ENCODE results near the gene DAP3.
"Not testable (repeated sequence)": the region's sequence is repeated elsewhere in the genome, so short reads cannot be mapped to it uniquely, and the experiment has no call there.

The DAP3 gene

GRCh38 chr1:155718524-155719115 is 29.7 kb downstream of the DAP3 start:
- DNase-seq (ENCODE audit: low spot score): peak; percentile 30

DNA sequence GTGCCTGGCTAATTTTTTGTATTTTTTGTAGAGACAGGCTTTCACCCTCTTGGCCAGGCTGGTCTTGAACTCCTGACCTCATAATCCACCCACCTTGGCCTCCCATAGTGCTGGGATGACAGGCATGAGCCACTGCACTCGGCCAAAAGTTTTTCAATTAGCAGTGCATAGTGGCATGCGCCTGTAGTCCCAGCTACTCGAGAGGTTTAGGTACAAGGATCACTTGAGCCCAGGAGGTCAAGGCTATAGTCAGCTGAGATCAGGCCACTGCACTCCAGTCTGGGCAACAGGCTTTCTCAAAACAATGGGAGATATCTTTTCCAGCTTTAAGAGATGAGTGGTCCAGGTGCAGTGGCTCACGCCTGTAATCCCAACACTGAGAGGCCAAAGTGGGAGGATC is 30.8 kb downstream of the DAP3 start:
- DNase-seq (ENCODE audit: low spot score): no peak

DNA sequence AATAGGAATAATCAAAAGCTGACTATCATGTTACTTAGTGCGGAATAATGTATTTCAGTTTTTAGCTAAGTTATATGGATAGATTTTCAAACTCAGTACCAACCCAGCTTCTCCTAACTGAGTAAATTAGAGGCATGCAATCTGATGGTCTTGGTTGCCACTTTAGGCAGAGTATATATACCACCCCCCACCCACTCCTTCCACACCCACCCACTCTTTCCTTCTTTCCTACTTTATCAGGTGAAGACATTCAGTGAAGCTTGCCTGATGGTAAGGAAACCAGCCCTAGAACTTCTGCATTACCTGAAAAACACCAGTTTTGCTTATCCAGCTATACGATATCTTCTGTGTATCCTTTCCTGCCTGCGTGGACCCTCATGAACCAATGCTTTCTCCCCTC is 36.3 kb downstream of the DAP3 start:
- DNase-seq (ENCODE audit: low spot score): no peak

GRCh38 chr1:155729031-155729898 is 40.4 kb downstream of the DAP3 start:
- DNase-seq (ENCODE audit: low spot score): peak; percentile 80

DNA sequence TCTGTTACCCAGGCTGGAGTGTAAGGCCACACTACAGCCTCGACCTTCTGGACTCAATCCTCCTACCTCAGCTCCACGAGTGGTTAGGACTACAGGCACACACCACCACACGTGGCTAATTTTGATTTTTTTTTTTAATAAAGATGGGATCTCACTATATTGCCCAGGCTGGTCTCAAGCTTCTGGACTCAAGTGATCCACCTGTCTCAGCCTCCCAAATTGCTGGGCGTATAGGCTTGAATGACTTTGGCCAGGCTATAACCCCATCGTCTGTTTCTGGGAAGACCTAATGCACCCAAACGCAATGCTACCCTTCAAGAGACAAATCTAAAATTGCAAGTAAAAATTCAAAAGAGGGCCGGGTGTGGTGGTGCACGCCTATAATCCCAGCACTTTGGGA is 52.1 kb downstream of the DAP3 start:
- DNase-seq (ENCODE audit: low spot score): no peak

DNA sequence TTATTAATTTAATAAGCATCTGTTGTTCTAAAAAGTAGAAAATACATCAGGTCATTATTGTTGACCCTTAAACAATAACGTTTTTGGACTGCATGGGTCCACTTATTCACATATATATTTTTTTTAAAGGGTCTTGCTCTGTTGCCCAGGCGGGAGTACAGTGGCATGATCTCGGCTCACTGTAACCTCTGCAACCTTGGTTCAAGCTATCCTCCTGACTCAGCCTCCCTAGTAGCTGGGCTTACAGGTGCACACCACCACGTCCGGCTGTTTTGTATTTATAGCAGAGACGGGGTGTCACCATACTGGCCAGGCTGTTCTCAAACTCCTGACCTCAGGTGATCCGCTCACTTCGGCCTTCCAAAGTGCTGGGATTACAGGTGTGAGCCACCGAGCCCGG is 53.0 kb downstream of the DAP3 start:
- DNase-seq (ENCODE audit: low spot score): no peak

GRCh38 chr1:155744711-155745283 is 55.9 kb downstream of the DAP3 start:
- DNase-seq (ENCODE audit: low spot score): no peak

GRCh38 chr1:155745284-155746228 is 56.7 kb downstream of the DAP3 start:
- peak; percentile 96 for DNase-seq (ENCODE audit: low spot score)

- not testable (repeated sequence) for DNase-seq (ENCODE audit: low spot score)
Observed at GRCh38 chr1:155747586-155747985, 58.7 kb downstream of the DAP3 start.

- not testable (repeated sequence) for DNase-seq (ENCODE audit: low spot score)
Observed at GRCh38 chr1:155748141-155748540, 59.2 kb downstream of the DAP3 start.

GRCh38 chr1:155759017-155759416 is 70.1 kb downstream of the DAP3 start:
- DNase-seq (ENCODE audit: low spot score): not testable (repeated sequence)

DNA sequence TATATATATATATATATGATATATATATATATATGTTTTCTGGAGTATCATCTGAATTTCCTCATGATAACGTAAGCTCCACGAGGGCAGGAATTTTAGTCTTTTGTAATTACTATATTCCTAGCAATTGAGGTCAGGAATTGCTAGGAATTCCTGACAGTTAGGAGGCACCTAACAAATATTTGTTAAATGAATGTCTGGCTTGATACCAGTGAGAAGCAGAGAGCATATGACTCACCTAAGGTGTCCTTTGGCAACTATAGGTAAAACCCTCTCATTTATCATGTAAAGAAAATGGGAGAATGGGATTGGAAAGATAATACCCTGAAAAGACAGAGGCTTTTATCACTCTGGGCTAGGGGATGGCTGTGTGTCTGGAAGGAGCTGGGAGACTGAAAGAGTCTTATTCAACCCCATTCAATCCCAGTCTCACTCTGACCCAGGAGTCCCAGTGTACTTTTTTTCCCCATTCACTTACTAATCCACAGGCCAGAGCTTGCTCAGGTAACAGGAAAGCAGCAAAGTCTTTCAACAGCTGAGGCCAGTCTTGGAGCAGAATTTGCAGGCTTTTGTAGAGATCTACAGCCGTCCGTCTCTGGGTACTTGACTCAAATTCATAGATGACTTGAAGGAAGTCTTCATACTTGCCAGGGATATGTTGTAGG is 71.2 kb downstream of the DAP3 start:
- no peak for DNase-seq (ENCODE audit: low spot score)

DNA sequence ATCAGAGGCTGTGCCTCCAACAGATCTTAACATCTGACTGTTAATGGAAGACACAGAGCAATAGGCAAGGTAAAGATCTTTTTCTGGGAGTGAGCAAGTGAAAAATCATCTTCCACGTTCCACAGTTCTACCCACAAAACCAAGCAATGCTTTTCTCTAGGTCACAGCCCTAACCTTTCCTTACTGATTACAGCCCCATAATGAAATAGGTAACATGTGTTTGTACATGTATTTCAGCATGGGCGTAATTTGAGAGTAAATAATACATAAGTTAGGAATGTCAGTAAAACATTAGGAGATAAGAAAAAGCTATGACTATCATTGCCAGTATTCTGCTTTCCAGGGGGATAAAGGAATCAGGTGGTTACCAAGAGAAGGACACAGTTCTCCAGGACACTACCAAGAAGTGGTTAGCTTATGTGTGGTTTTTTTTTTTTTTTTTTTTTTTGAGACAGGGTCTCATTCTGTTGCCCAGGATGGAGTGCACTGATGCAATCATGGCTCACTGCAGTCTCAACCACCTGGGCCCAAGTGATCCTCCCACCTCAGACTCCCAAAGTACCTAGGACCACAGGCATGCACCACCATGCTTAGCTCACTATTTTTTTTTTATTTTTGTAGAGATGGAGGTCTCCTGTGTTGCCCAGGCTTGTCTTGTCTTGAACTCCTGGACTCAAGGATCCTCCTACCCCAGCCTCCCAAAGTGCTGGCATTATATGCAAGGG is 72.0 kb downstream of the DAP3 start:
- DNase-seq (ENCODE audit: low spot score): no peak

- no peak for DNase-seq (ENCODE audit: low spot score)
Observed at GRCh38 chr1:155761736-155762405, 73.0 kb downstream of the DAP3 start.

GRCh38 chr1:155763090-155763815 is 74.4 kb downstream of the DAP3 start:
- DNase-seq (ENCODE audit: low spot score): peak; percentile 40

- DNase-seq (ENCODE audit: low spot score): not testable (repeated sequence)
Observed at GRCh38 chr1:155763989-155764388, 75.1 kb downstream of the DAP3 start.

DNA sequence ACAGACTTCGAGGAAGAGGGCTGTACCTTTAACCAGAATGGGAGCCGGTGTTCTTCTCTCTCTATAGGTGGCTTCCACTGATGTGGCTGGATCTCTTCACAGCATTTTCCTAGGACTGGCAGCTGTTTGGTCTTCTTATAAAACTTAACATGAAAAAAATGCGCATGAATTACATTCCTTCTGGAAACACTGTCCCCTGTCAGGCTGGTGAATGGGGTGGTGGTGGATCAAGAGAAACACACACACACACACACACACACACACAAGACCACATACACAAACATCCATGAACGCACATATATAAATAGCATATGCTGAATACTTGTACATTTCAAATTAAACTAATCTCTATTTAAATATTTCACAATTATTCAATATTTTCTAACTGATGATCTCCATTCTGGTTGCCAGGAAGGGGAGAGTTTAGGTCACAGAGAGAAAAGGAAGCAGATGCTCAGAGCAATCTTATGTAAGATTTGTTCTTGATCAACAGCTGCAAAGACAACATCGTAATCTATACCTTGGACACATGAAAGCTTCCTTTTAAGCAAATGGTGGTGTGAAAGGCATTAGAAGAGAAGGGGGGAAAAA is 78.6 kb downstream of the DAP3 start:
- DNase-seq (ENCODE audit: low spot score): not testable (repeated sequence)

GRCh38 chr1:155769257-155769656 is 80.4 kb downstream of the DAP3 start:
- no peak for DNase-seq (ENCODE audit: low spot score)

DNA sequence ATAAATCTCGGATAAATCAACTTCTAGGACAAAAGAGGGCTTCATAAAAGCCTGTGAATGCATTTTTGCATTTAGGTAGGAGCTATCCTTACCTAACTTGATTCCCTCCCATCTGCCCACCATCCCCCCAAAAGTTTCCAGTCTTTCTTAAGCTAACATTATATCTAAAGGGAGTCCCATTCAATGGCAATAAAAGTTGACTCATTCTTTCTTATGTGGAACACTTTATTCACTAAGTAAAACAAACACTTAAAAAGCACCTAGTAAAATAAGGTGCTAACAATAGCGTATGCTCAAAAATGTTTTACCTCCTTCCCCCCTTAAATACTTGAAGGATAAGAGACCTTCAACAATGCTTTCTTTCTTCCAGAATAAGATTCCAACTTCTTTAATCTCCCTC is 84.3 kb downstream of the DAP3 start:
- no peak for DNase-seq (ENCODE audit: low spot score)
